Liver (tissue), 9 donors: Measurements from ENCODE around the gene PARD6G. TPM values are rescaled to one million over a fixed set of nuclear protein-coding genes. Genes with fewer than 3 reads are reported as not detected.

Source experiments
- DNase-seq: peaks from one replicate; pipeline ENCODE4 v3.0.0-alpha.2; 2017; ENCODE audit warnings: low spot score
- H3K27ac ChIP-seq, 2 donors: one replicate each; pipeline ENCODE4 v1.7.0; 2013; ENCODE audit warnings: inconsistent platforms in 2 of 2, low read length in 2 of 2, control low read depth in 1 of 2, low read depth in 1 of 2, mild to moderate bottlenecking in 1 of 2
- H3K27me3 ChIP-seq, 4 donors: one replicate each; pipeline versions ENCODE4 v1.6.1 to v1.7.0; 2013; ENCODE audit warnings: low read length in 3 of 4, inconsistent platforms in 1 of 4, mild to moderate bottlenecking in 1 of 4, moderate library complexity in 1 of 4; ENCODE audit not compliant: control insufficient read depth in 4 of 4, insufficient read depth in 4 of 4
- H3K36me3 ChIP-seq, 4 donors: one replicate each; pipeline versions ENCODE4 v1.6.1 to v1.7.0; 2013; ENCODE audit warnings: low read length in 3 of 4, mild to moderate bottlenecking in 3 of 4, low read depth in 1 of 4, moderate library complexity in 1 of 4; ENCODE audit not compliant: control insufficient read depth in 4 of 4, insufficient read depth in 3 of 4
- H3K4me1 ChIP-seq, 4 donors: one replicate each; pipeline versions ENCODE4 v1.6.1 to v1.7.0; 2013; ENCODE audit warnings: low read length in 3 of 4, mild to moderate bottlenecking in 3 of 4, moderate library complexity in 1 of 4; ENCODE audit not compliant: control insufficient read depth in 4 of 4, insufficient read depth in 4 of 4
- H3K4me3 ChIP-seq, 3 donors: one replicate each; pipeline versions ENCODE4 v1.6.1 to v1.7.0; 2013; ENCODE audit warnings: low read length in 3 of 3, control low read depth in 1 of 3, low read depth in 1 of 3, mild to moderate bottlenecking in 1 of 3
- H3K9ac ChIP-seq, 2 donors: one replicate each; pipeline ENCODE4 v1.7.0; 2013; ENCODE audit warnings: low read length in 2 of 2, mild to moderate bottlenecking in 2 of 2, moderate library complexity in 2 of 2, control low read depth in 1 of 2, low read depth in 1 of 2
- H3K9me3 ChIP-seq, 4 donors: one replicate each; pipeline versions ENCODE4 v1.6.1 to v1.7.0; 2013; ENCODE audit warnings: low read length in 3 of 4; ENCODE audit not compliant: control insufficient read depth in 4 of 4
- ATF3 ChIP-seq: IDR thresholded peaks from 2 replicates; pipeline ENCODE4 v1.6.1; 2016; ENCODE audit warnings: antibody characterized with exemption
- CTCF ChIP-seq: fragments of 150-350 bp; IDR thresholded peaks from 2 replicates; pipeline ENCODE4 v1.5.1; 2017; ENCODE audit warnings: improper control_type of control experiment, low read depth, low read length; ENCODE audit not compliant: missing input control
- FOXA1 ChIP-seq: IDR thresholded peaks from 2 replicates; pipeline ENCODE4 v1.6.1; 2016; ENCODE audit warnings: antibody characterized with exemption
- FOXA2 ChIP-seq: IDR thresholded peaks from 2 replicates; pipeline ENCODE4 v1.6.1; 2016; ENCODE audit warnings: antibody characterized with exemption
- HNF4G ChIP-seq: IDR thresholded peaks from 2 replicates; pipeline ENCODE4 v1.6.1; 2016; ENCODE audit warnings: antibody characterized with exemption
- JUND ChIP-seq, 2 donors: IDR thresholded peaks; 2 replicates each; pipeline ENCODE4 v1.6.1; 2016; ENCODE audit warnings: antibody characterized with exemption in 2 of 2
- MAX ChIP-seq: IDR thresholded peaks from 2 replicates; pipeline ENCODE4 v1.6.1; 2016; ENCODE audit warnings: antibody characterized with exemption
- RAD21 ChIP-seq, 2 donors: IDR thresholded peaks; 2 replicates each; pipeline ENCODE4 v1.6.1; 2016; ENCODE audit warnings: antibody characterized with exemption in 2 of 2, mild to moderate bottlenecking in 2 of 2
- RXRA ChIP-seq, 2 donors: IDR thresholded peaks; 2 replicates each; pipeline ENCODE4 v1.6.1; 2017 to 2018; ENCODE audit warnings: antibody characterized with exemption in 2 of 2, mild to moderate bottlenecking in 1 of 2
- SP1 ChIP-seq: IDR thresholded peaks from 2 replicates; pipeline ENCODE4 v1.6.1; 2018; ENCODE audit warnings: antibody characterized with exemption, mild to moderate bottlenecking
- TAF1 ChIP-seq: conservative IDR thresholded peaks from 2 replicates; pipeline ENCODE4 v1.6.1; 2016; ENCODE audit warnings: antibody characterized with exemption, mild to moderate bottlenecking
- YY1 ChIP-seq: IDR thresholded peaks from 2 replicates; pipeline ENCODE4 v1.6.1; 2016; ENCODE audit warnings: antibody characterized with exemption, mild to moderate bottlenecking
- ZBTB33 ChIP-seq: IDR thresholded peaks from 2 replicates; pipeline ENCODE4 v1.6.1; 2016; ENCODE audit warnings: antibody characterized with exemption
- WGBS: extraction: QIAGEN DNeasy Blood & Tissue Kit; methylation state at CpG from one replicate; pipeline ENCODE4 v1.1.7; 2013; 5-methylcytosine and 5-hydroxymethylcytosine counted together
- polyA plus RNA-seq, 2 donors: library from polyadenylated mRNA; stranded (reverse) in 1 of 2; unstranded in 1 of 2; fragments of 200-250 nt in 1 of 2; fragments of >200 nt in 1 of 2; fragmentation: Nextera tagmentation in 1 of 2; extraction: Ambion mirVana in 1 of 2; gene quantifications; one replicate each; pipeline versions ENCODE4 v1.2.1 to v1.2.3, GENCODE V29; 2013 to 2015
- total RNA-seq, 2 donors: library from RNA; depleted of rRNA; stranded (reverse); fragments of >200 nt; gene quantifications; one replicate each; pipeline ENCODE4 v1.2.3, GENCODE V29; 2014
- donor health status: healthy.
- donor health status: healthy.
- donor health status: healthy.
- donor health status: healthy.
- donor health status: healthy.

Gene PARD6G
- total and polyA plus RNA-seq, 4 donors: 0.96 to 2.4 (median 1.8) TPM

DNA sequence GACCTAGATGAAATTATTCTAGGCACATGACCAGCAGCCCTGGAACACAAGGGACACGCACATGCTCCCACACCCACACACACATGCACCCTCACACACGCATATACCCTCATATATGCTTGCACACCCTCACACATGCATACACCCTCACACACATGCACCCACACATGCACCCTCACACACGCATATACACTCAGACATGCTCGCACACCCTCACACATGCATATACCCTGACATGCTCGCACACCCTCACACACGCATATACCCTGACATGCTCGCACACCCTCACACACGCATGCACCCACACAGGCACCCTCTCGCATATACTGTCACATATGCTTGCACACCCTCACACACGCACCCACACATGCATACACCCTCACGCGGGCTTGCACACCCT is 61.8 kb downstream of the PARD6G start:
- no peak overlapping the region for H3K9ac ChIP-seq
- H3K9me3 ChIP-seq: no peaks in the 10 kb centered on the region
- no peak overlapping the region for H3K4me3 ChIP-seq
- TF ChIP-seq TAF1 (no peak), HNF4G (no peak), RAD21 (IDR thresholded peaks at IDR 0.05) (no peak), FOXA1 (no peak), JUND (IDR thresholded peaks at IDR 0.05) (no peak), CTCF (no peak), ATF3 (no peak), MAX (no peak), YY1 (no peak), RXRA (IDR thresholded peaks at IDR 0.05) (no peak), ZBTB33 (no peak)
- no peak for DNase-seq
- 96% methylated on average over 12 of the region's 12 CpGs for WGBS
- peaks cover 0 to 4% (median 0%) of the 10 kb centered on the region in 4 donors for H3K4me1 ChIP-seq
- H3K27ac ChIP-seq: no peak overlapping the region
- no peaks in the 10 kb centered on the region for H3K27me3 ChIP-seq
- no peaks in the 10 kb centered on the region for H3K36me3 ChIP-seq

GRCh38 chr18:80184243-80184772 is 63.0 kb downstream of the PARD6G start:
- TF ChIP-seq RAD21 (IDR thresholded peaks at IDR 0.05): no peak
- TF ChIP-seq SP1: no peak
- no peak for TF ChIP-seq FOXA1
- no peak for TF ChIP-seq RXRA (IDR thresholded peaks at IDR 0.05)
- no peak for TF ChIP-seq ATF3
- no peak for TF ChIP-seq FOXA2
- 96% methylated on average over 26 of the region's 26 CpGs for WGBS
- H3K9me3 ChIP-seq: no peaks in the 10 kb centered on the region
- H3K27ac ChIP-seq: no peak overlapping the region
- H3K9ac ChIP-seq: no peak overlapping the region
- H3K36me3 ChIP-seq: no peaks in the 10 kb centered on the region
- H3K27me3 ChIP-seq: no peaks in the 10 kb centered on the region
- no peak overlapping the region for H3K4me3 ChIP-seq
- no peak for DNase-seq
- peaks cover 0 to 4% (median 0%) of the 10 kb centered on the region in 4 donors for H3K4me1 ChIP-seq
